SK-MEL-5 (cell line): Measurements from ENCODE around the gene ARMC2. TPM values are rescaled to one million over a fixed set of nuclear protein-coding genes. Genes with fewer than 3 reads are reported as not detected.
"Not testable (repeated sequence)": the region's sequence is repeated elsewhere in the genome, so short reads cannot be mapped to it uniquely, and the experiment has no call there.

Experiments
- DNase-seq: peaks from one replicate; pipeline ENCODE4 v3.0.0-alpha.2; 2016; ENCODE audit warnings: low read depth, low spot score
- in situ Hi-C: cut with HindIII; loops from 2 replicates; pipeline ENCODE4 v1.10.0; 2016; ENCODE audit warnings: low sequenced_read_pairs, high pct_unique_total_duplicates, low pct_unique_long_range_greater_than_20kb
- total RNA-seq: library from RNA; depleted of rRNA; stranded (reverse); fragments of >200 nt; shearing (Covaris generic); gene quantifications from 2 replicates; pipeline ENCODE4 v1.2.3, GENCODE V29; 2014

The ARMC2 gene
- total RNA-seq, 1 experiment from 2014 or later = 2.6 TPM

DNA sequence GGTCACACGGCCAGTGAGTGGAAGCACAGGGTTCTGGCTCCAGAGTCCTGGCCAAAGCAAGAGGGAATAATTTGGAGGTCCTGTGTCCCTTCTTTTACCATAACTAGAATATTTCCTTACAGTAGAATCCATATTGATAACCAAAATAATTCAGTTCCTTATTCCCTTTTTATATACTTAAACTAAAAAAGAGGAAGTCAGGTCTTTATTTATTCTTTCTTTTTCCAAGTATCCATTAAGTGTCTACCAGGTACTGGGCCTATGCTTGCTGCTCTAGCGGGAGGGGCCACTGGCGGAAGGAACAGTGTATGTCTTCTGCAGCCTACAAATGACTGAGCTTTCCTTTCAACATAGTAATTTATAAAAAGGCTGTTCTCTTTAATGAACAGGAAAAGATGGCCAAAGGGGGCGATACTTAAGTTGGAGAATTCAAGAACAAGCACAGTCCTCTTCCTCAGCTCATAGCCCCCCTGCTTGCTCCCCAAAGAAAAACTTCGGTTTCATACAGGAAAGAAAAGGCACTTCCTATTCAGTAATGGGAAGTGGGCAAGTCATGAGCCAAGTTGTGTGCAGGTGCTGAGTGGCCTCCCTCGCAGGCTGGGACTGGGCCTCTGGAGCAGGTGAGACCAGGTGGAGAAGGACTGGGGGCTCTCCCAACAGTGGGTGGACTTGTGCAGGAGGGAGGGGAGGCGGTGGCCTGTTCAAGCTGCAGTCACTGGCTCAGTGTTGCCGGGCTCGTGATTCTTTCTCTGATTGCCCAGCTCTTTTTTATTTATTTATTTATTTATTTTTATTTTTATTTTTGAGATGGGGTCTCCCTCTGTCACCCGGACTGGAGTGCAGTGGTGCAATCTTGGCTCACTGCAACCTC, 110.9 kb downstream of the ARMC2 start:
- in situ Hi-C loops = no loop called here

DNA sequence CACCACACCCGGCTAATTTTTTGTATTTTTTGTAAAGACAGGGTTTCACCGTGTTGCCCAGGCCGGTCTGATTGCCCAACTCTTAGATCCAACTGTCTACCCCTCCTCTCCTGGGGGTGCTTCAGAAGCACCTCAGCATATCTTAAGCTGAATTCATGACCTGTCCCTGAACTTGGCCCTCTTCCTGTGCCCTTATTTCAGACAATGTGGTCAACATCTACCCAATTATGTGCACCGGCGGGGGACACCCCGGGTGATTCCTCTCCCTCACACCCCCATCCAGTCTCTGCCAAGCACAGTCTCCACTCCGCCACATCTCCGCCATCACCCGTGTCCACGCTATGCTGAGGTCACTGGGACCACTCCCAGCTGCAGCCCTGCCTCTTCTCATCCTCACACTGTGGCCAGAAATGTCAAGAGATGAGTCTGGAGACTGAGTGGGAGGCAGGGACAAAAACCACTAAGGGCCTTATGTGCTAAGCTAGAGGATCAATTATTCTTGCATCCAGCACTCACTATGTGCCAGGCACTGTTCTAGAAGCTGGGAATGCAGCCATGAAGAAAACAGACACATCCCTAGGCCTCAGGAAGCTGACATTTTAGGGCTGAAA, 111.9 kb downstream of the ARMC2 start:
- in situ Hi-C loops = no loop called here
- DNase-seq = no peak

More for the DNA sequence above, 110.9 kb downstream of the ARMC2 start:
- DNase-seq = no peak

DNA sequence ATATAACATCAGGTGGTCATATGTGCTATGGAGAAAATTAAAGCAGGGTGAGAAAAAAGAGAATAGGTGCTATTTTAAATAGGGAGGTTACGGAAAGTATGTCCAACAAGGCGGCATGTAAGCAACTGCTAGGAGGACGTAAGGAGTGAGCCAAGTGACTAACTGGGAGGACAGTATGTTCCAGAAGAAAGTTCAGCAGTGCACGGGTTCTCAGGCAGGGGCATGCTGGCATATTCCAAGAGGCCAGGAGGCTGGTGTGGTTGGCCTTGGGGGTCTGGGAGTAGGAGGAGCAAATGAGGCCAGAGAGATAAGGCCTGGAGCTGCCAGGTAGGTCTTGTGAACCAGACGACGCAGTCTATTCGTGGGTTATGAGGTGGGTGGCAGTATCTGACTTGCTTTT, 112.4 kb downstream of the ARMC2 start:
- in situ Hi-C loops = no loop called here
- no peak for DNase-seq

DNA sequence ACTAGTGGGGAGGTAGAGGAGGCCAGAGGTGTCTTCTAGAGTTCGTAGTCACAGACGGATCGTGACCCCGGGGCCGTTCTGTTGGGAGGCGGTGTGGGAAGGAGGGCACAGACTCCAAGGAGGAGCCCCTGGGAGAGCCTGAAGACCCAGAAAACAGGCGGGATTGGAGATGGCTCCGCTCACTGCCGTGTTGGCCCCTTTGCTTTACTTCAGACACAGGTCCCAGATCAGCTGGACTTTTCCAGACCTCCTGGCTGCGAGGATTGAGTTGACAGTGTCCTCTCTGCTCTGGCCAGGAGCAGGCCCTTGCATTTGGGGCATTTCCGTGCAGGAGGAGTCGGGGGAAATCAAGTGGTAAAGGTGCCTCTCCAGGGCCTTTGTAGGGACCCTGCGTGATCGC, 112.9 kb downstream of the ARMC2 start:
- in situ Hi-C loops = no loop called here
- no peak for DNase-seq

DNA sequence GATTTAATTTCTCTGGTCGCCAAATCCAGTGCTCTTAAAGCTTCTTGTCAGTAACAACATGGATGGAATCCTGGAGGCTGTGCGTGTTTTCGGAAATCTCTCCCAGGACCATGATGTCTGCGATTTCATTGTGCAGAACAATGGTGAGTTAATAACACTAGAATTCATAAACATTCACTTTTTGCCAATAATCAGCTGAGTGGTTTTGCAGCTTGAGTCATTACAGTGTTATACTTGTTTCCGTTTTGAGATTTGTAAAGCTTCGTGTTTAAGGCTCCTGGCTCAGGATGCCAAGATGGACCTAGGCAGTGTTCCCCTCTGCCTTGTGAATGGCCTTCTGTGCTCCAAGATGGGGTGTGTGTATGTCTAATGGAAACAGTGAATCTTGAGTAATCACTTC, 113.8 kb downstream of the ARMC2 start:
- in situ Hi-C loops = no loop called here
- no peak for DNase-seq

DNA sequence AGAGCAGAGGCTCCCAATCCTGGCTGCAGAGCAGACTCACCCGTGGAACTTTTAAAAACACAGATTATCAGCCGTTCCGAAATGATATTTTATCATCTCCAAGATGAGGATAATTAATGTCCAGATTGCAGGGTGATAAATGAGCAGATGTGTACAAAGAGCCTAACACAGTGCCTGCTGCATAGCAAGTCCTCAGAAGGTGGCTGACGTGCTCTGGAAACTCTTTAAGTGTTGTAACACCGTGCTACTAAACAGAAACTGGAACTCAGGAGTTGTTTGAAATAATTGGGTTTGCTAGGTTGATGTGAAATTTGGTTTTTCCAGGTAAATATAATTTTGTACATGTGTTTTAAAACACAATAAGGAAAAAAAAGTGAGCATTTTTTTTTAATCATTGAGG, 118.0 kb downstream of the ARMC2 start:
- in situ Hi-C loops = no loop called here
- no peak for DNase-seq

DNA sequence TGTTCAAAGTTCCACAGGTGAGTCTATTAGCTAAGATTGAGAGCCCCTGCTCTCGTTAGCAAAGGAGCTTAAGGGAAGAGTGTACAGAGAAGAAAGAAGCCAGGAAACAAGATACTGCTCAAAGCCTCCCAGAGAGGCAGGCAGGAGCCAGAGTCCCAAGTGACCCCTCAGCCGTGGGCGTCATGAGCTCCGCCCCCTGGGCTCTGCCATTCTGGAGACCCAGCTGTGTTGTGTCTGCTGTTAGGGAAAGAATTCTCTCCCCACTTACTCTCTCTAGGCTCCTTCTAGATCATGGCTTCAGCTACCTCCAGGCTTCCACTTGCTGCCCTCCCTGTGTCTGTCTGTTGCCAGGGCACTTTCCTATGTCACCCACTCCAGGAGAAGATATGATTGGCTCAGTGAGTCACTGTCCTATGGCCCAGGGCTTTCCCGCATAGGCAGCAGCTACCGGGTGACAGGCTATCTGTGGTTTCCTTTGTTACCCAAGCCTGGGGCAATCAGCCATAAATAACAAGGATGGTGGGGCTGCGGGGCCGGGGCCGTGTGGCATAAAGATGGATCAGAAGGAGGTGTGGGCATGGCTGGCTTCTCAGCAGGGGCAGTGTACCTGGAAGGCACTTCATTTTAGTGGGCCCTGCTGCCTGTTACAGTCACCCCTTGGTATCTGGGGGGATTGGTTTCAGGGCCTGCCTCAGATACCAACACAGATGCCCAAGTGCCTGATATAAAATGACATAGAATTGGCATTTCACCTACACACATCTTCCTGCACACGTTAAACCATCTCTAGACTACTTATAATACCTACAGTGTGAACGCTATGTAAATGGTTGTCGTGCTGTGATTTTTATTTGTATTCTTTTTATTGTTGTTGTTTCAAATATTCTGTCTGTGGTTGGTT, 118.9 kb downstream of the ARMC2 start:
- peak; percentile 46 for DNase-seq
- in situ Hi-C loops = no loop called here

DNA sequence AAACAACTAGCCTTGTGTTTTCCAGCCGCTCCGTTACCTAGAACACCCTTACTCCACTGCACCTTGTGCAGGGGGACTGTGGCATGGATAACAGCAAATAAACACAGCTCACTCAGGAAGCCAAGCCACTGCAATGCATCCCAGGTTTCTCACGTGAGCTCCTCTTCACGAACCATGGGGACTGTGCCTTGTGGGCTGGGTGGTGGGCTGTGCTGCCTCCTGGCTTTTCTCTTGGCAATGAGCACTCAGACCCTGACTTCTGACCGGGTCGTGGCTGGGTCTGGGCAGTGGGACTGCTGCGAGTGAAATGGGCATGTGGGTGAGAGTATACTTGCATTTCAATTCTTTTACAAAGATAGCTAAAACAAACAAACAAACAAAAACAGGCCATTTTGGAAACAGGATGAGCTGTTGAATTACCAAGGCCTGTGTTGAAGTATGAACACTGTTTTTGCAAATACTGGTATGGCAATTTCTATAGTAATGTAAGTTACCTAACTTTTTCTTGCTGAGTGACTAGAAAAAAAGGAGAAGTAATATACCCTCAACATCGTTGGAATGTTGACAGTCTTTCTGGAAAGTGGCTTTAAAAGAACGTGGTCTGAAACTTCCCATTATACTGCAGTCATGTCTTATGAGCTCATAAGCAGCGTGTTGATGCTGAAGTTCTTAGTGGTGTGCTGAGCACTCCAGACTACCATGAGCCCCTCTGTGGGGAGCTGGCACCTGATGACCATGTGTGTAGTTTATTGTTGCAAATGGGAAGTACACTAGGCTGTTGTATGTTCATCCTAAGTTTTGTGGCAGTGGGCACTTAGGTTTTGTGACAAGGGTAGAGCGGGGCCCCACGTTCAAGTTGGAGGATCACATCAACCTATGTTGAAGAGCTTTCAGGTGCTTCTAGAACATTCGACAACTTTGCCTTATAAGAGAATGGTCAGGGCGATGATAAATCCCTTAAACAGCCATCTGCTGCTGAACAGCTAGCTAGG, 120.4 kb downstream of the ARMC2 start:
- DNase-seq = no peak
- in situ Hi-C loops = no loop called here

DNA sequence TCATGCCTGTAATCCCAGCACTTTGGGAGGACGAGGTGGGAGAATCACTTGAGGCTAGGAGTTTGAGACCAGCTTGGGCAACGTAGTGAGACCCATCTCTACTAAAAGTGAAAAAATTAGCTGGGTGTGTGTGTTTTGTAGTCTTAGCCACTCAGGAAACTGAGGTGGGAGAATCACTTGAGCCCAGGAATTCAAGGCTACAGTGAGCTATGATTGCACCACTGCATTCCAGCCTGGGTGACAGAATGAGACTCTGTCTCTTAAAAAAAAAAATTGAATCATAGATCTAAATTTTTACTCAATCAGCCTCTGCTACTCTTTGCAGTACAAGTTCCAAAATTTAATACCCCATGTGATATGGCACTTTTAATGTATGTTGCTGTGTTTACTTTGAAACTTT, 121.6 kb downstream of the ARMC2 start:
- in situ Hi-C loops = no loop called here
- DNase-seq = no peak

DNA sequence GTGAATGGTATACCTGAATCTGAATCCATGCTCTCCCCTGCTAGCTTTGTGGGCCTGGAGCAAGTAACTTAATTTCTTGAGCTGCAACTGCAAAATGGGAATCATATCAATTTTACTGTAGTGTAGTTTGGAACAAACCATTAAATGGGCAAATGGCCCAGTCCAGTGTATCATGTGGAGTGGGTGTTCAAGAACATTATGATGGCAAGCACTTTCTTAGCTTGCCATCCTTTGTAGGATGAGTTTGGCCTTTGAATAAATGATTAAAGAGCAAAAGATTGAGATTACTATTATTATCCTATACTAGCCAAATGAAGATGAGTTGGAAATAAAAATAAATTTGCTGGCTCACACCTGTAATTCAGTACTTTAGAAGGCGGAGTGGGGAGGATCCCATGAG, 126.0 kb downstream of the ARMC2 start:
- in situ Hi-C loops = no loop called here
- DNase-seq = no peak

DNA sequence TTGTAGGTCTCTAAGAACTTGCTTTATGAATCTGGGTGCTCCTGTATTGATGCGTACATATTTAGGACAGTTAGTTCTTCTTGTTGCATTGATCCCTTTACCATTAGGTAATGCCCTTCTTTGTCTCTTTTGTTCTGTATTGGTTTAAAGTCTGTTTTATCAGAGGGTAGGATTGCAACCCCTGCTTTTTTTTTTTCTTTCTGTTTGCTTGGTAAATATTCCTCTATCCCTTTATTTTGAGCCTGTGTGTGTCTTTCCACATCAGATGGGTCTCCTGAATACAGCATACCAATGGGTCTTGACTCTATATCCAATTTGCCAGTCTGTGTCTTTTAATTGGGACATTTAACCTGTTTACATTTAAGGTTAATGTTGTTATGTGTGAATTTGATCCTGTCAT, 130.4 kb downstream of the ARMC2 start:
- DNase-seq, in situ Hi-C loops: not testable (repeated sequence)

DNA sequence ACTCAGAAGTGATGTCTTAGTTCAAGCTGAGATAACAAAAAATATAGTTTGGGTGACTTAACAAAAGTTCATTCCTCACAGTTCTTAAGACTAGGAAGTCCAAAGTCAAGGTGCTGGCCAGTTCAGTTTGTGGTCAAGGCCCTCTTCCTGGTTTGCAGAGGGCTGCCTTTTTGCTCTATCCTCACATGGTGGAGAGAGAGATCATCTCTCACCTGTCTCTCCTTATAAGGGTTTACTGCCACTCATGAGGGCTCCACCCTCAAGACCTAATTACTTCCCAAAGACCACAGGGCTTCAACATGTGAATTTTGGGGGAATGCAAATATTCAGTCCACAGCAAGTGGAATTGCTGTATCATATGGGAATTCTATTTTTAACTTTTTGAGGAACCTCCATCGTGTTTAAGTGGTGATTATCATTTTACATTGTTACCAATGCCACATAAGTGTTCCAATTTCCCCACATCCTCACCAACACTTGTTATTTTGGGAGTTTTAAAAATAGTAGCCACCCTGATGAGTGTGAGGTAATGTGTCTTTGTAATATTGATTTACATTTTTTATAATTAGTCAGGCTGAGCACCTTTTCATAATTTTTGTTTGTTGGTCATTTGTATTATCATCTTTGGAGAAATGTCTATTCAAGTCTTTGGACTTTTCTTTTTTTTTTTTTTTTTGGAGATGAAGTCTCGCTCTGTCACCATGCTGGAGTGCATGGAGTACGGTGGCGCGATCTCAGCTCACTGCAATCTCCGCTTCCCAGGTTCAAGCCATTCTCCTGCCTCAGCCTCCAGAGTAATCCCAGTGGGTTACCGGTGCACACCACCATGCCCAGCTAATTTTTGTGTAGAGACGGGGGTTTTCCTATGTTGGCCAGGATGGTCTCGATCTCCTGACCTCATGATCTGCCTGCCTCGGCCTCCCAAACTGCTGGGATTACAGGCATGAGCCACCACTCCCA, 134.2 kb downstream of the ARMC2 start:
- in situ Hi-C loops = no loop called here
- DNase-seq = no peak

DNA sequence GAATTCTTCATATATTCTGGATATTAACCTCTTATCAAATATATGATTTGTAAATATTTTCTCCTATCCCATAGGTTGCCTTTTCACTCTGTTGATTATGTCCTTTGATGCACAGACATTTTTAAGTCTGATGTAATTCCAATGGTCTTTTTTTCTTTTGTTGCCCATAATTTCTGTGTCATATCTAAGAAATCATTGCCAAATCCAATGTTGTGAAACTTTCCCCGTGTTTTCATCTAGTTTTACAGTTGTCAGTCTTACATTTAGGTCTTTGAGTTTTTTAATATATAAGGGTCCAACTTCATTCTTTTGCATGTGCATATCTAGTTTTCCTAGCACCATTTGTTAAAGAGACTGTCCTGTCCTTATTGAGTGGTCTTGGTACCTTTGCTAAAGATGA, 134.9 kb downstream of the ARMC2 start:
- in situ Hi-C loops = no loop called here
- no peak for DNase-seq

DNA sequence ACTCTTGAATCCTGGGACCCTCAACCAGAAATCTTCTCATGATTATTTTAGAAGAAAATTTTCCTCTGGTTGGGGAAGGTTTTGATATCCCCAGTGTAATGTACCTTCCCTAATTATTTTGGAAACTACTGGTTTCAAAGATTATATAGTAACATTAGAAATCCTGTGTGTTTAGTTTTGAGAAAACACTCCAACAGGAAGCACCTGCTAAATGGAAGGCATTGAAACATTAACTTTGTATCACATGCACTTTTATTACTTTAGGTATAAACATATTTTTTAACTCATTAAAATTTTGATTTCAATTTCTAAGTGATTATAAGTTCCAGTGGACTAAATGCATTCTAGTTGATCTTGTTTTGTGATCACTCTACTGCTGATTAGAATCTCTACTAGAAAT, 137.1 kb downstream of the ARMC2 start:
- no peak for DNase-seq
- in situ Hi-C loops = no loop called here

DNA sequence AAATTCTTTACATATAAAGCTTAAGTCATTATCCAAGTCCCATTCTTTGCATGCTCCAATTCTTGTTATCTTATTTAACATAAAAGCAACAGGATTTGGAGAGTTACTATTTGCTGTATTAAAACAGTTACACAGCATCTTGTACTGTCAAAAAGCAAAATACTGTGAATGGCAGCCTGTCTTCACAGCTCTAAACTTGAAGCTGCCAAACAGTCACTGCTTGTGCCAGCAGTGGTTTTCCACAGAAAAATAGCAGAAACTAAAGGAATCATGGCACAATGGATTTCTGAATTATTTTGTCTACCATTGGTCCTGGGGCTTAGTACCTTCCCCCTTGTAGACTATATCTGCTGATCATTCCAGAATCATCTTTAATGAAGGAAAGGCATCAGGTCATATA, 138.9 kb downstream of the ARMC2 start:
- in situ Hi-C loops = no loop called here
- DNase-seq = no peak

DNA sequence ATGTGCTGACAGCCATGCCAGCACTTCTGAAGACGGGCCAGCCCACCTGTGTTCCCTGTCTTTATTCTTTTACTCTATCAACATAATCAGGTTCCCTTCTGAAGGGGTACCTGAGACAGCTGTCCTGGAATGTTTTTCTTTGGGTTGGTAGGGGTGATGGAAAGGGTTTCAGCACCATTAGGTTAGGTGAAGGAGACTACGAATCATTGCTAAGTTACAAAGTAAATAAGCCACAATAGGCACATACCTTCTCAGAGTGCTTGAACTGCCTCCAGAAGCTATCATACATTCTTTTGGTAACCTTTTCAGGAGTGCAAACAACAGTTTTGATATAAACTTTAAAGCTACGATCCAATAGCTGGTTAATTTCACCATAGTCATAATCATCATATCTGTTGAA, 140.1 kb downstream of the ARMC2 start:
- DNase-seq = no peak
- in situ Hi-C loops = no loop called here
